GM12891 (cell line): ENCODE data around the gene PZP.
"Not testable (repeated sequence)": the region's sequence is repeated elsewhere in the genome, so short reads cannot be mapped to it uniquely, and the experiment has no call there.

Experiments used
- DNase-seq: peaks from one replicate; pipeline ENCODE4 v3.0.0; 2011; ENCODE audit warnings: low spot score; ENCODE audit not compliant: insufficient read length
- FAIRE-seq: peaks from 2 replicates; lab custom pipeline; 2011; peaks lifted over from hg19 to GRCh38; lab: Jason Lieb, UNC
- PAX5 ChIP-seq: IDR thresholded peaks from 2 replicates; pipeline ENCODE4 v1.6.1; 2011; ENCODE audit warnings: low read length, moderate library complexity, mild to moderate bottlenecking; ENCODE audit not compliant: insufficient read depth, severe bottlenecking
- POLR2A ChIP-seq: IDR thresholded peaks from 2 replicates; pipeline ENCODE4 v1.6.1; 2011; ENCODE audit warnings: low read depth, low read length, control low read depth
- POLR2AphosphoS5 ChIP-seq: IDR thresholded peaks from 2 replicates; pipeline ENCODE4 v1.6.1; 2011; ENCODE audit warnings: low read depth, low read length, control low read depth
- POU2F2 ChIP-seq: IDR thresholded peaks from 2 replicates; pipeline ENCODE4 v1.6.1; 2011; ENCODE audit warnings: low read depth, mild to moderate bottlenecking, control low read depth, low read length, moderate library complexity
- SPI1 ChIP-seq: IDR thresholded peaks from 2 replicates; pipeline ENCODE4 v1.6.1; 2011; ENCODE audit warnings: low read depth, low read length, control low read depth
- TAF1 ChIP-seq: IDR thresholded peaks from 2 replicates; pipeline ENCODE4 v1.6.1; 2011; ENCODE audit warnings: low read depth, low read length, control low read depth

Gene PZP

GRCh38 chr12:9240776-9241175 lies 32.6 kb upstream of the PZP start:
- TF ChIP-seq TAF1 (no peak), POU2F2 (no peak), POLR2AphosphoS5 (no peak), SPI1 (no peak), POLR2A (no peak), PAX5 (no peak)
- DNase-seq = no peak
- no peak for FAIRE-seq

GRCh38 chr12:9240004-9240635 lies 31.9 kb upstream of the PZP start:
- FAIRE-seq = peak; percentile 31
- DNase-seq = not testable (repeated sequence)

- no peak for TF ChIP-seq PAX5
- TF ChIP-seq TAF1 = no peak
- TF ChIP-seq POLR2A = no peak
- TF ChIP-seq POU2F2 = no peak
- DNase-seq (no peak), FAIRE-seq (no peak)
Measured at GRCh38 chr12:9237286-9237685, 29.1 kb upstream of the PZP start.

GRCh38 chr12:9235519-9235918 lies 27.3 kb upstream of the PZP start:
- DNase-seq = no peak
- FAIRE-seq = no peak
- no peak for TF ChIP-seq TAF1
- no peak for TF ChIP-seq POLR2A
- TF ChIP-seq SPI1 = no peak
- TF ChIP-seq POLR2AphosphoS5 = no peak
- TF ChIP-seq PAX5 = no peak
- TF ChIP-seq POU2F2 = no peak

DNA sequence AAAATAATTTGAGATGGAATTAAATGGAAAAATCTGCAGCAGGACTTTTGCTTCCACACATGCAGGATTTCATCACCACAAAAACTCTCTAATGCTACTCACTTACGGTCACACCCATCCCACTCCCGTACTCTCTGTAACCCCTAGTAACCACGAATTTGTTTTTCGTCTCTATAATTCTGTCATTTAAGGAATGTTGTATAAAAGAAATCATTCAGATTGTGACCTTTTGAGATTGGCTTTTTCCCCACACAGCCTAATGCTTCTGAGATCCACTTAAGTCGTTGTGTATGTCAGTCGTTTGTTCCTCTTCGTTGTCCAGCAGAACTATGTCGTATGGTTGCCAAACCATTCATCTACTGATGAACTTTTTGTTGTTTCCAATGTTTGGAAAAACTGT lies 19.8 kb upstream of the PZP start:
- FAIRE-seq (no peak), DNase-seq (no peak)
- TF ChIP-seq POU2F2 (no peak), POLR2AphosphoS5 (no peak), SPI1 (no peak), TAF1 (no peak), PAX5 (no peak), POLR2A (no peak)

DNA sequence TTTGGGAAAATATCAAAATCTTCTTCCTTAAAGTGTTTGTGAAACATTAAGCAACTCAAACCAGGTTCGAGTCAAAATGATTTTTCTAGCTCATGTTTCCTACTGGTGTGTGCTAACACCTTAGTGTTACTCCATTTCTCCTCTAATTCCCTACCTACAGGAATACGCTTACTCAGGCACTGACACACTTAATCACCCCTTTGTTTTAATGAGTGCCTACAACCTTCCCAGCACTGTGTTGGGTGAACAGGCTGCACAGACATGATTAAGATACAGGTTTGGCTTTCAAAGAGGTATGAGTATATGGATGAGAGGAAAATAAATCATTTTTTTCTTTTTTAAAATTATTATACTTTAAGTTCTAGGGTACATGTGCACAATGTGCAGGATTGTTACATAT lies 15.6 kb upstream of the PZP start:
- FAIRE-seq = no peak
- no peak for TF ChIP-seq TAF1
- TF ChIP-seq SPI1 = no peak
- no peak for TF ChIP-seq POLR2AphosphoS5
- no peak for TF ChIP-seq POU2F2
- no peak for TF ChIP-seq PAX5
- TF ChIP-seq POLR2A = no peak
- DNase-seq = no peak

GRCh38 chr12:9221483-9221882 lies 13.3 kb upstream of the PZP start:
- FAIRE-seq (no peak), DNase-seq (no peak)
- TF ChIP-seq SPI1 (no peak), POLR2AphosphoS5 (no peak), POLR2A (no peak), TAF1 (no peak), PAX5 (no peak), POU2F2 (no peak)

- not testable (repeated sequence) for FAIRE-seq, DNase-seq
Measured at GRCh38 chr12:9221011-9221410, 12.8 kb upstream of the PZP start.

DNA sequence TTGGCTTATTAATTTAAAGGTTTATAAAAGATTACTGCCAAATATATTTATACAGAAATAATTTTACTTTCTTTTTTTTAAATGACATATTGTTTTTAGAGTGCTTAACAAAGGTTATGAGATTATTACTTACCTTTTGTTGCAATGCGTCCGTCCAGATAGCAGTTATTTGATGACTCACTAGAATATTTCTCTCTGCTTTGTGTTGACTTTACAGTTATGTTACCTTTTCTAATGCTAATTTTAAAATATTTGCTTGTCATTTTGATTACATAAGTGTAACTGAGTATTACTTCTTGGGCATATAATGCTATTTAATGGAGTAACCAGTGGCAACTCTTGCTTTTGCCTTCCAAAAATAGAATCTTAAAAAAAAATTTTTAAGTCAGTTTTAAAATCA lies 6.3 kb upstream of the PZP start:
- DNase-seq (no peak), FAIRE-seq (no peak)
- TF ChIP-seq TAF1 = no peak
- TF ChIP-seq POLR2A = no peak
- no peak for TF ChIP-seq SPI1
- no peak for TF ChIP-seq POU2F2
- TF ChIP-seq POLR2AphosphoS5 = no peak
- no peak for TF ChIP-seq PAX5

GRCh38 chr12:9211687-9212086 lies 3.5 kb upstream of the PZP start:
- FAIRE-seq (no peak), DNase-seq (no peak)
- TF ChIP-seq POLR2AphosphoS5 (no peak), PAX5 (no peak), TAF1 (no peak), POLR2A (no peak), POU2F2 (no peak), SPI1 (no peak)

DNA sequence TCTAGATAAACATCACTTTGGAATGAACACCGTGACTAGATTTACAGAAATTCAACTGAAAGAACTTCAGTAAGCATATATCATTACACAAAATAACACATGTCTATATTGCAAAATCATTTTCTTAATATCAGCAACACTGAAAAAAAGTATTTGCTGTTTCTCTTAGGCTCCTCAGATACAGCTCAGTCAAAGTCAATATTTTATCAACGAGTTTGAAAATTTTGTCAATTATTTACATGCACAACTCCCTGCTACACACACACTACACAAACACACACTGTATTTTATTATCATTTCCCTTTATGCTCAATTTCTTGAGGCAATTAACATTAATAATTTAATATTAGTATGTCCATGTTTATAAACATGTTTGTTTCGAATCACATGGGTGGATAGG lies 3.8 kb downstream of the PZP start:
- DNase-seq = no peak
- TF ChIP-seq POLR2A (no peak), PAX5 (no peak), TAF1 (no peak), SPI1 (no peak), POLR2AphosphoS5 (no peak), POU2F2 (no peak)
- FAIRE-seq = no peak
